Measurements from ENCODE around the gene NPC1.

DNA sequence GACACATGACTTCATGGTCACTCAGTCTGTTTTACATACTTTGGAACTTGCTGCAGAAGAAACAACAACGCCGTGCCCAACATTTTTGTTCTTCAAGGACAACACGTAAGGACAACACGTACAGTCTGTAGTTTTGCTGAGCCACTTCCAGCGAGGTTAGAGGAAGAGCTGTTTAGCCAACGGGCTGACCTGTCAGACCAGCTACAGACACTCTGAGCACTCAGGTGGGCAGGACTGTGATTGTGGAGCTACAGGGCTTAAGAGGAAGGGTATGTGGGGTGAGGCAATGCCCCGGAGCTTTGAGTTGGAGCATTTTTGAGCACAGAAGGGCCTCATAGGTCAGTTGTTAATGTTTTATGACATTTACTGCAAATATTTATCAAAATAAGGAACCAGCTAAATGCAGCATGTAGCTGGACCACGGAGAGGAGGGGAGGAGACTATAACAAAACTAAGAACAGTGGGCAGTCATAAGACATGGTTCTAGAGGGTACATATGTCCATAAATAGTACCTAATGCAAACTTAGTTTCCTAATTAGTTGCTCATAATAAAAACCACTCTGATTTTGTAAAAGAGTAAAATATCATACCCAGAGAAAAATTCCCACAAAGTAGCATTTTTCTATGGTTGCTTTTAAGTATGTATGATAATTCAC is 26.3 kb upstream of the NPC1 start:
- TF ChIP-seq, protein P1, sequence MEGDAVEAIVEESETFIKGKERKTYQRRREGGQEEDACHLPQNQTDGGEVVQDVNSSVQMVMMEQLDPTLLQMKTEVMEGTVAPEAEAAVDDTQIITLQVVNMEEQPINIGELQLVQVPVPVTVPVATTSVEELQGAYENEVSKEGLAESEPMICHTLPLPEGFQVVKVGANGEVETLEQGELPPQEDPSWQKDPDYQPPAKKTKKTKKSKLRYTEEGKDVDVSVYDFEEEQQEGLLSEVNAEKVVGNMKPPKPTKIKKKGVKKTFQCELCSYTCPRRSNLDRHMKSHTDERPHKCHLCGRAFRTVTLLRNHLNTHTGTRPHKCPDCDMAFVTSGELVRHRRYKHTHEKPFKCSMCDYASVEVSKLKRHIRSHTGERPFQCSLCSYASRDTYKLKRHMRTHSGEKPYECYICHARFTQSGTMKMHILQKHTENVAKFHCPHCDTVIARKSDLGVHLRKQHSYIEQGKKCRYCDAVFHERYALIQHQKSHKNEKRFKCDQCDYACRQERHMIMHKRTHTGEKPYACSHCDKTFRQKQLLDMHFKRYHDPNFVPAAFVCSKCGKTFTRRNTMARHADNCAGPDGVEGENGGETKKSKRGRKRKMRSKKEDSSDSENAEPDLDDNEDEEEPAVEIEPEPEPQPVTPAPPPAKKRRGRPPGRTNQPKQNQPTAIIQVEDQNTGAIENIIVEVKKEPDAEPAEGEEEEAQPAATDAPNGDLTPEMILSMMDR (IDR thresholded peaks at IDR 0.05), result no peak
- TF ChIP-seq SIN3A (IDR thresholded peaks at IDR 0.05; ENCODE audit: borderline replicate concordance, insufficient read depth, low read depth, low read length), result no peak
- TF ChIP-seq TCF7L2 (IDR thresholded peaks at IDR 0.05; ENCODE audit: low read depth, low read length), result no peak
- no peak for TF ChIP-seq POLR2AphosphoS5 (IDR thresholded peaks at IDR 0.05; ENCODE audit: low read depth, low read length)

All from Panc1 (cell line).